Panc1 (cell line): ENCODE data around the gene ATXN10. TPM values are rescaled to one million over a fixed set of nuclear protein-coding genes. Genes with fewer than 3 reads are reported as not detected.
A peak's percentile ranks its signal among the peaks of the same experiment; 100 is the strongest.
"Not testable (repeated sequence)": the region's sequence is repeated elsewhere in the genome, so short reads cannot be mapped to it uniquely, and the experiment has no call there.

Experiments used
- ATAC-seq: fragments of 200-7000 bp; cut with Tn5 transposase; 2 replicates; pipeline ENCODE4 v1.9.1; 2020; ENCODE audit warnings: mild to moderate bottlenecking, moderate library complexity
- BruUV-seq: library from RNA; stranded (reverse); fragments of 400-500 nt; replicated peaks from 2 replicates; lab custom pipeline; 2021; lab: Mats Ljungman, UMichigan
- CTCF ChIA-PET: fragments of 300-600 bp; sonication (Branson Sonifier 250); formaldehyde crosslinking; loops from one replicate; lab custom pipeline; 2022; ENCODE audit warnings: antibody characterized with exemption; lab: Charles Lee
- POLR2A ChIA-PET: fragments of 300-600 bp; sonication (Branson Sonifier 250); formaldehyde crosslinking; loops from one replicate; lab custom pipeline; 2022; ENCODE audit warnings: antibody characterized with exemption; lab: Charles Lee
- DNase-seq: peaks from one replicate; pipeline ENCODE4 v3.0.0-alpha.2; 2010; ENCODE audit warnings: low read depth, low spot score
- H3K27ac ChIP-seq: 2 replicates; pipeline ENCODE4 v1.5.1; 2011; ENCODE audit warnings: mild to moderate bottlenecking, low read length, inconsistent platforms
- H3K27me3 ChIP-seq: fragments of 200-500 bp; sonication (Bioruptor generic); 2 replicates; pipeline ENCODE4 v1.6.0; 2014; ENCODE audit warnings: low read length, inconsistent platforms; ENCODE audit not compliant: control insufficient read depth, insufficient read depth
- H3K36me3 ChIP-seq: fragments of 200-500 bp; sonication (Bioruptor generic); 2 replicates; pipeline ENCODE4 v1.5.1; 2014; ENCODE audit warnings: inconsistent platforms, mild to moderate bottlenecking, low read length, moderate library complexity; ENCODE audit not compliant: control insufficient read depth, insufficient read depth
- H3K4me1 ChIP-seq: 2 replicates; pipeline ENCODE4 v1.5.1; 2011; ENCODE audit warnings: inconsistent platforms, mild to moderate bottlenecking, low read length, moderate library complexity; ENCODE audit not compliant: control insufficient read depth, insufficient read depth
- H3K4me3 ChIP-seq, 2 experiments: 2 replicates each; pipeline ENCODE4 v1.5.1; 2011 to 2012; ENCODE audit warnings: low read depth in 2 of 2, low read length in 2 of 2, mild to moderate bottlenecking in 2 of 2, inconsistent platforms in 1 of 2, moderate library complexity in 1 of 2
- H3K9me3 ChIP-seq: fragments of 200-500 bp; sonication (Bioruptor generic); 2 replicates; pipeline ENCODE4 v1.5.1; 2014; ENCODE audit warnings: low read depth, mild to moderate bottlenecking, inconsistent platforms, low read length, moderate library complexity; ENCODE audit not compliant: control insufficient read depth, insufficient read depth
- CTCF ChIP-seq: fragments of 450-650 bp; IDR thresholded peaks from 2 replicates; pipeline ENCODE4 v1.5.1; 2017; ENCODE audit warnings: mild to moderate bottlenecking
- POLR2AphosphoS5 ChIP-seq: IDR thresholded peaks from 2 replicates; pipeline ENCODE4 v1.6.1; 2012; ENCODE audit warnings: mild to moderate bottlenecking, low read depth, low read length, moderate library complexity
- REST ChIP-seq, 2 experiments: IDR thresholded peaks; 2 replicates each; pipeline ENCODE4 v1.6.1; 2011 to 2012; ENCODE audit warnings: low read depth in 2 of 2, control low read depth in 1 of 2, low read length in 1 of 2, mild to moderate bottlenecking in 1 of 2, moderate library complexity in 1 of 2; ENCODE audit not compliant: insufficient read depth in 1 of 2
- SIN3A ChIP-seq: IDR thresholded peaks from 2 replicates; pipeline ENCODE4 v1.6.1; 2012; ENCODE audit warnings: low read depth, mild to moderate bottlenecking, low read length, moderate library complexity, borderline replicate concordance; ENCODE audit not compliant: insufficient read depth
- TCF7L2 ChIP-seq: IDR thresholded peaks from 2 replicates; pipeline ENCODE4 v1.6.1; 2011; ENCODE audit warnings: mild to moderate bottlenecking, low read depth, low read length, inconsistent platforms
- in situ Hi-C: cut with HindIII; loops from 2 replicates; pipeline ENCODE4 v1.10.0; 2016; ENCODE audit warnings: low sequenced_read_pairs, low pct_unique_long_range_greater_than_20kb
- intact Hi-C: fragments of 100-400 bp; cut with micrococcal nuclease; formaldehyde crosslinking; loops from one replicate; pipeline ENCODE4 v1.10.0; 2022; ENCODE audit not compliant: unreplicated experiment
- total RNA-seq: library from RNA; stranded (reverse); gene quantifications from one replicate; pipeline ENCODE4 v1.2.1, GENCODE V29; 2021; ENCODE audit not compliant: unreplicated experiment

Gene ATXN10
- total RNA-seq, 1 experiment from 2014 or later, result 184 TPM

- POLR2A ChIA-PET, result no interaction called here
- in situ Hi-C loops (no loop called here), intact Hi-C loops (no loop called here)
- TF ChIP-seq POLR2AphosphoS5 (no peak), SIN3A (no peak), TCF7L2 (peak; percentile 33; the same call in 1 of the 2 replicates), REST (IDR thresholded peaks at IDR 0.05; ENCODE audit: insufficient read depth in 1 of 2, low read depth in 2 of 2, low read length in 1 of 2) (no peak)
- ATAC-seq (peak; percentile 68), DNase-seq (no peak)
- Histone ChIP-seq H3K4me3 (no peak overlapping the region), H3K4me1 (peaks cover 71% of the 10 kb centered on the region), H3K36me3 (no peaks in the 10 kb centered on the region), H3K9me3 (no peaks in the 10 kb centered on the region), H3K27ac (peak overlapping the region; percentile 89), H3K27me3 (no peaks in the 10 kb centered on the region)
- CTCF ChIA-PET, result no interaction called here
- no TSS peak for BruUV-seq
Observed at GRCh38 chr22:45680932-45681700, 9.5 kb downstream of the ATXN10 start.

- intact Hi-C loops (no loop called here), in situ Hi-C loops (no loop called here)
- Histone ChIP-seq H3K4me3 (no peak overlapping the region), H3K9me3 (no peaks in the 10 kb centered on the region), H3K27ac (peak overlapping the region; percentile 89), H3K36me3 (no peaks in the 10 kb centered on the region), H3K4me1 (peaks cover 76% of the 10 kb centered on the region), H3K27me3 (no peaks in the 10 kb centered on the region)
- CTCF ChIA-PET, result no interaction called here
- no TSS peak for BruUV-seq
- no peak for ATAC-seq
- DNase-seq, result no peak
- TF ChIP-seq REST (IDR thresholded peaks at IDR 0.05; ENCODE audit: insufficient read depth in 1 of 2, low read depth in 2 of 2, low read length in 1 of 2), result no peak
- TF ChIP-seq TCF7L2, result no peak
- no peak for TF ChIP-seq SIN3A
- TF ChIP-seq POLR2AphosphoS5, result no peak
- no peak for TF ChIP-seq CTCF
- POLR2A ChIA-PET, result interaction anchor here (0.6 kb wide), 1 partner anchor 17 kb away, joined by 4 read pairs; no protein-coding TSS in a partner anchor
Observed at GRCh38 chr22:45682064-45682463, 10.4 kb downstream of the ATXN10 start.

- ATAC-seq, DNase-seq, H3K4me3 ChIP-seq, BruUV-seq, CTCF ChIA-PET, in situ Hi-C loops, H3K9me3 ChIP-seq, POLR2A ChIA-PET, H3K27me3 ChIP-seq, intact Hi-C loops, H3K36me3 ChIP-seq: not testable (repeated sequence)
- H3K27ac ChIP-seq, result peak overlapping the region; percentile 89; the same call in 1 of the 2 replicates
- peaks cover 81% of the 10 kb centered on the region for H3K4me1 ChIP-seq
Observed at GRCh38 chr22:45682773-45683172, 11.1 kb downstream of the ATXN10 start.
